GM23338 (cell line): ENCODE measurements around the gene CD19. TPM values are rescaled to one million over a fixed set of nuclear protein-coding genes. Genes with fewer than 3 reads are reported as not detected.

ENCODE experiments used
- ATAC-seq: fragments of 200-7000 bp; cut with Tn5 transposase; 3 replicates; pipeline ENCODE4 v1.9.1; 2020
- DNase-seq: peaks from one replicate; pipeline ENCODE4 v3.0.0-alpha.2; 2015; ENCODE audit warnings: low spot score
- H2AFZ ChIP-seq: fragments of 200-600 bp; sonication (generic); 2 replicates; pipeline ENCODE4 v1.8.0; 2016; ENCODE audit warnings: antibody characterized with exemption, mild to moderate bottlenecking, moderate library complexity
- H3F3A ChIP-seq: fragments of 200-600 bp; sonication (generic); replicated peaks from 2 replicates; pipeline ENCODE4 v1.8.0; 2017; ENCODE audit warnings: antibody characterized with exemption, mixed run types, low read depth
- H3K27ac ChIP-seq: fragments of 200-600 bp; sonication (generic); 2 replicates; pipeline ENCODE4 v1.6.1; 2016; ENCODE audit warnings: low read depth
- H3K27me3 ChIP-seq: fragments of 200-600 bp; sonication (generic); 2 replicates; pipeline ENCODE4 v1.8.0; 2016; ENCODE audit warnings: mild to moderate bottlenecking, mixed run types, moderate library complexity; ENCODE audit not compliant: insufficient read depth
- H3K36me3 ChIP-seq: fragments of 200-600 bp; sonication (generic); 2 replicates; pipeline ENCODE4 v1.8.0; 2016; ENCODE audit warnings: mild to moderate bottlenecking; ENCODE audit not compliant: insufficient read depth
- H3K4me1 ChIP-seq: fragments of 200-600 bp; sonication (generic); 2 replicates; pipeline ENCODE4 v1.8.0; 2016; ENCODE audit warnings: mild to moderate bottlenecking, moderate library complexity; ENCODE audit not compliant: insufficient read depth
- H3K4me2 ChIP-seq: fragments of 200-600 bp; sonication (generic); 2 replicates; pipeline ENCODE4 v1.7.1; 2017; ENCODE audit warnings: mixed run types
- H3K4me3 ChIP-seq: fragments of 200-600 bp; sonication (generic); 2 replicates; pipeline ENCODE4 v1.6.1; 2016; ENCODE audit warnings: mixed run types
- H3K79me2 ChIP-seq: fragments of 200-600 bp; sonication (generic); replicated peaks from 2 replicates; pipeline ENCODE4 v1.8.0; 2017; ENCODE audit warnings: mild to moderate bottlenecking; ENCODE audit not compliant: insufficient read depth
- H3K9me2 ChIP-seq: fragments of 200-600 bp; sonication (generic); 2 replicates; pipeline ENCODE4 v1.8.0; 2017; ENCODE audit not compliant: insufficient read depth
- H4K20me1 ChIP-seq: fragments of 200-600 bp; sonication (generic); replicated peaks from 2 replicates; pipeline ENCODE4 v1.8.0; 2017; ENCODE audit warnings: mild to moderate bottlenecking; ENCODE audit not compliant: insufficient read depth
- H3K27ac Mint-ChIP-seq: 2 replicates; pipeline ENCODE4 v1.8.0; 2020; ENCODE audit warnings: inconsistent platforms, mild to moderate bottlenecking, moderate library complexity, mixed read lengths
- H3K27me3 Mint-ChIP-seq: 3 replicates; pipeline ENCODE4 v1.8.0; 2022; ENCODE audit warnings: low read depth, mild to moderate bottlenecking, moderate library complexity, mixed read lengths, inconsistent platforms; ENCODE audit not compliant: insufficient read depth, poor library complexity
- H3K36me3 Mint-ChIP-seq: 3 replicates; pipeline ENCODE4 v1.8.0; 2021; ENCODE audit warnings: low read depth, mild to moderate bottlenecking, inconsistent platforms, moderate library complexity, mixed read lengths
- H3K4me1 Mint-ChIP-seq: 3 replicates; pipeline ENCODE4 v1.8.0; 2020; ENCODE audit warnings: mild to moderate bottlenecking, inconsistent platforms, mixed read lengths
- H3K4me3 Mint-ChIP-seq: 3 replicates; pipeline ENCODE4 v1.8.0; 2021; ENCODE audit warnings: moderate library complexity, mild to moderate bottlenecking, inconsistent platforms, mixed read lengths
- H3K9me3 Mint-ChIP-seq: 3 replicates; pipeline ENCODE4 v1.8.0; 2020; ENCODE audit warnings: moderate library complexity, mild to moderate bottlenecking, inconsistent platforms, mixed read lengths
- EZH2phosphoT487 ChIP-seq: fragments of 200-600 bp; sonication (generic); IDR thresholded peaks from one replicate; pipeline ENCODE4 v1.8.1; 2018; ENCODE audit warnings: antibody characterized with exemption; ENCODE audit not compliant: unreplicated experiment
- JUNB ChIP-seq: IDR thresholded peaks from one replicate; pipeline ENCODE4 v1.6.1; 2016; ENCODE audit warnings: antibody characterized with exemption; ENCODE audit not compliant: unreplicated experiment
- NANOG ChIP-seq: IDR thresholded peaks from 2 replicates; pipeline ENCODE4 v1.6.1; 2016; ENCODE audit warnings: antibody characterized with exemption, borderline replicate concordance
- REST ChIP-seq: IDR thresholded peaks from one replicate; pipeline ENCODE4 v1.6.1; 2018; ENCODE audit warnings: antibody characterized with exemption; ENCODE audit not compliant: unreplicated experiment
- STAT1 ChIP-seq: IDR thresholded peaks from one replicate; pipeline ENCODE4 v1.6.1; 2016; ENCODE audit warnings: antibody characterized with exemption; ENCODE audit not compliant: unreplicated experiment
- ZNF331 ChIP-seq: fragments of 250-450 bp; sonication (Bioruptor Pico); IDR thresholded peaks from 2 replicates; pipeline ENCODE4 v1.5.0; 2020; ENCODE audit warnings: low read depth, mild to moderate bottlenecking, moderate library complexity
- ZNF462 ChIP-seq: fragments of 250-450 bp; sonication (Bioruptor Pico); IDR thresholded peaks from 2 replicates; pipeline ENCODE4 v1.5.0; 2020; ENCODE audit warnings: mild to moderate bottlenecking, moderate library complexity
- polyA plus RNA-seq: library from polyadenylated mRNA; unstranded; fragments of >200 nt; fragmentation: Nextera tagmentation; extraction: Ambion mirVana; gene quantifications from 2 replicates; pipeline ENCODE4 v1.2.1, GENCODE V29; 2016
- total RNA-seq: library from RNA; depleted of rRNA; stranded (reverse); fragments of >200 nt; shearing (Covaris generic); gene quantifications from 2 replicates; pipeline ENCODE4 v1.2.3, GENCODE V29; 2014
- TF ChIP-seq, protein P1 (sequence below): IDR thresholded peaks from 2 replicates; pipeline ENCODE4 v1.6.1; 2016; ENCODE audit warnings: antibody characterized with exemption

The CD19 gene
- total and polyA plus RNA-seq, 2 experiments from 2014 or later = 0.83 to 1.9 TPM

DNA sequence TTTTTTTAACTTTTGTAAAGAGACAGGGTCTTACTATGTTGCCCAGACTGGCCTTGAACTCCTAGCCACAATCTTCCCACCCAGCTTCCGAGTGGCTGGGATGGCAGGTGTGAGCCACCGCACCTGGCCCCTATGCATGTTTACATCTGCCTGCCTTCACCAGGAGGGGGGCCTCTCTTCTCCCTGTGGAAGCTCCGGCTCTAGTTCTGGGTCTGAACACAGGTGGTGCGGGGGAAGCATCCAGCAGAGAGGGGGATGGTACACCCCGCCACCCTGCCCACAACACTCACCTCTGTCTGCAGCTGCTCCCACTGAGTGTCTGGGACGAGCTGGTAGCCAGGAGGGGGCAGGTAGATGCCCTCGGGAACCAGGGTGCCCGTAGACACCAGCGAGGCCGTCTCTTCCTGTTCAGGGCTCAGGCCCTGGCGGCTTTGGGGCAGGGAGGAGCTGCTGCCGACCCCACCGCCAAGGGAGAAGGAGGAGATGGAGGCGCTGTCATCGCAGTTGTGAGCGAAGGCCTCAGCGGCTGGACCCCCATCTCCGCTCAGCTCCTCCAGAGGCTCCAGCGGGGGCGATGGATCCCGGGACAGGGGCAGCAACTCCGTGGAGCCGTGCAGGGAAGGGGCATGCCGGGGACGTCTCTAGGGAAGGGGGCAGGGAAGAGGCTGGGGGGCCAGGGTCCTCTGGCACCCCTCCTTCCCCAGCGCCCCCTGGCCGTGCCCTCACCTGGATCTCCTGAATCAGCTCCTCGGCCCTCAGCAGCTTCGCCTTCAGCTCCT is 17.6 kb upstream of the CD19 start:
- no peak for DNase-seq
- H3K27me3 Mint-ChIP-seq = peaks cover 11% of the 10 kb centered on the region
- Histone ChIP-seq H3K79me2 (no peaks in the 10 kb centered on the region), H3K27me3 (no peaks in the 10 kb centered on the region), H3K4me3 (no peak overlapping the region), H3K27ac (no peak overlapping the region), H3K36me3 (0 out of 2 replicates have a peak, but pooled peaks cover 4% of the 10 kb centered on the region), H4K20me1 (no peaks in the 10 kb centered on the region), H3K4me1 (no peaks in the 10 kb centered on the region), H3F3A (no peaks in the 10 kb centered on the region), H3K4me2 (no peak overlapping the region), H2AFZ (no peak overlapping the region), H3K9me2 (no peaks in the 10 kb centered on the region)
- no peaks in the 10 kb centered on the region for H3K9me3 Mint-ChIP-seq
- no peak for ATAC-seq
- TF ChIP-seq ZNF331 (CRISPR knock-in tag) = no peak
- TF ChIP-seq ZNF462 (CRISPR knock-in tag) = no peak
- TF ChIP-seq JUNB = no peak
- TF ChIP-seq, protein P1, sequence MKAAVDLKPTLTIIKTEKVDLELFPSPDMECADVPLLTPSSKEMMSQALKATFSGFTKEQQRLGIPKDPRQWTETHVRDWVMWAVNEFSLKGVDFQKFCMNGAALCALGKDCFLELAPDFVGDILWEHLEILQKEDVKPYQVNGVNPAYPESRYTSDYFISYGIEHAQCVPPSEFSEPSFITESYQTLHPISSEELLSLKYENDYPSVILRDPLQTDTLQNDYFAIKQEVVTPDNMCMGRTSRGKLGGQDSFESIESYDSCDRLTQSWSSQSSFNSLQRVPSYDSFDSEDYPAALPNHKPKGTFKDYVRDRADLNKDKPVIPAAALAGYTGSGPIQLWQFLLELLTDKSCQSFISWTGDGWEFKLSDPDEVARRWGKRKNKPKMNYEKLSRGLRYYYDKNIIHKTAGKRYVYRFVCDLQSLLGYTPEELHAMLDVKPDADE = no peak
- TF ChIP-seq NANOG = no peak
- TF ChIP-seq STAT1 = no peak
- TF ChIP-seq REST = no peak
- no peak for TF ChIP-seq EZH2phosphoT487
- no peak overlapping the region for H3K27ac Mint-ChIP-seq
- H3K4me1 Mint-ChIP-seq = no peaks in the 10 kb centered on the region; the same call in 2 of the 3 replicates
- H3K4me3 Mint-ChIP-seq = no peak overlapping the region
- peaks cover 25% of the 10 kb centered on the region for H3K36me3 Mint-ChIP-seq
